Adipose tissue (tissue), 3 donors: ENCODE measurements around the gene AHSA1. TPM values are rescaled to one million over a fixed set of nuclear protein-coding genes. Genes with fewer than 3 reads are reported as not detected.

Source experiments
- H3K27ac ChIP-seq: one replicate; pipeline ENCODE4 v1.5.1; 2013; ENCODE audit warnings: low read depth, low read length
- WGBS, 3 donors: extraction: QIAGEN DNeasy Blood & Tissue Kit; methylation state at CpG; one replicate each; pipeline ENCODE4 v1.1.7; 2013; 5-methylcytosine and 5-hydroxymethylcytosine counted together
- polyA plus RNA-seq, 3 donors: library from polyadenylated mRNA; stranded (reverse); fragments of 200-250 nt; gene quantifications; one replicate each; pipeline ENCODE4 v1.2.3, GENCODE V29; 2013
- donor health status: healthy with polysubstance abuse.
- donor health status: Bipolar disorder and iron deficiency.
- donor health status: healthy.

AHSA1 gene
- polyA plus RNA-seq, 3 donors = 42.9 to 85.5 (median 82.6) TPM

DNA sequence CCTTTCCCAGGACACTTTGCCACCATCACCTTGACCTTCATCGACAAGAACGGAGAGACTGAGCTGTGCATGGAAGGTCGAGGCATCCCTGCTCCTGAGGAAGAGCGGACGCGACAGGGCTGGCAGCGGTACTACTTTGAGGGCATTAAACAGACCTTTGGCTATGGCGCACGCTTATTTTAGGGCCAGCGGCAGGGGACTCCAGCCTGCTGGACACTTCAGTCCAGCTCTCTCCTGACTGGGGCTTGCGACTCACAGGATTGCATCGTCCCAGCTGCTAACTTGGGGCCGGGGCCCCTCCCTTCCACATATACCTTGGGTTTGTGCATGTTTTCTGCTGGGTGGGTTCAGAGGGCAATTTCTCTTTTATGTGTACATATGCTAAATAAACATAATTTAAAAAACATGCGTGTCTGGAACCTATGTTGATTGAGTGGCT, 11.2 kb downstream of the AHSA1 start:
- H3K27ac ChIP-seq = no peak overlapping the region
- 84 to 92% (median 88%) methylated on average over 14 of the region's 14 CpGs for WGBS, 3 donors

DNA sequence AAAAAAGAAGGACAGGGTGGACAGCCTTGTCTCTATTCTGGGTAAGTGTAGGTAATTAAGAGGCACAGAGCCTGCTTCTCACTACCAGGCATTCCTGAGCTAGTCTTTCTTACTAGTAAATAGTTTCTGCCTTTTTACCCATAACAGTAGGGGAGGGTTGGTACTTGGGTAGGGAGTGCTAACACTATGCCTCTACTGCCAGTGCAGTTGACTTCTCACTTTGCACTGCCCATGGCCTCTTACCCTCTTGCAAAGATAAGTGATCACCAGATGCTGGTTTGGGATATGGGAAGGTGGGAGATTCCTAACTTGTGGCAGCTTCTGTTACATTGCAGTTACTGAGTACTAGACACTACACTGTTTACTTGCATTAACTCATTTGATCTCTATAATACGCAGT, 11.6 kb downstream of the AHSA1 start:
- WGBS, 3 donors = 87 to 97% (median 91%) methylated on average over 1 of the region's 1 CpG
- no peak overlapping the region for H3K27ac ChIP-seq

DNA sequence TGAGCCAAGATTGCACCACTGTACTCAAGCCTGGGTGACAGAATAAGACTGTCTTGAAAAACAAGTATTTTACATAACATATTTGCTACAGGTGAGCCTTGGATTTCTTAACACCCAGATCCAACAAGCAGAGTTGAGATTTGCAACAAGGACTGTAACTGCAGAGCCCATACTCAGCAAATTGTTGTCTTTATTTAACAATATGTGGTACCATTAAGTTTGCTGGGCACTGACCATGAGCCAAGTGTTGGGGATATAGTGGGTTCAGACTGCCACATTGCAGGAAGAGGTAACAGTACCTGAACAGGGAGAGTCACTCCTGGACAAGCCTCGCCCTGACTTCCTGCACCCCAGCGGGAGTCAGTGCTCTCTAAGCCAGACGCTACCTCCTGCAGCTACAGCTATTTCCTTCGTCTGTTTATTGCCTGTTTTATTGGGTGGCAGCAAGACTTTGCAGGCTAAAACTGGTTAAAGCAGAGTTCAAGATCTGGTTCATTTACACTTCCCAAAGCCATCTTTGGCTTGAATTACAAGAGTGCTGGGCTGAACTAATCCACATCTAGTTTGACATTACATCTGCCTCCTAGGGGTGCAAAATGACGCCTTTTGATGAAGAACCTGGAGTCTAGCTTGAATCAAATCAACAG, 12.5 kb downstream of the AHSA1 start:
- no peak overlapping the region for H3K27ac ChIP-seq
- WGBS, 3 donors = 72 to 91% (median 86%) methylated on average over 5 of the region's 5 CpGs

DNA sequence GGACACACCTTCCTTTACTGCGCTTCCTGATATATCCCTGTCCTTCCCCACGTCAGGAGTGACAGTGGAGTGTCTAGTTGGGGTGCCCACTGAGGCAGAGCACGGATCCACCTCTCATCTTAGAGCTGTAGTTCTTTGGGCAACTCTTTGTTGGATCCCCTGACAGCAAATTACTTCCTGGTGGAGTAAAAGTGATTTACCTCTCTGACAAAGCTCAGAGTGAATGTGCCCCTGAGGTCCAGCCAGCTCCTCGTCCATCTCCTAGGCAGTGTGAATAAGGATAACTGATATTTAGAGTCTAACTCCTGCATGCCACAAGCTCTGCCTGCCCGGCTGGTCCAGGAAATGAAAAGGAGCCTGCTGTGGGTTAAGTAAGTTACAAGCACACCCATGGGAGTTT, 16.0 kb downstream of the AHSA1 start:
- no peak overlapping the region for H3K27ac ChIP-seq
- WGBS, 3 donors = 57 to 71% (median 64%) methylated on average over 5 of the region's 5 CpGs

DNA sequence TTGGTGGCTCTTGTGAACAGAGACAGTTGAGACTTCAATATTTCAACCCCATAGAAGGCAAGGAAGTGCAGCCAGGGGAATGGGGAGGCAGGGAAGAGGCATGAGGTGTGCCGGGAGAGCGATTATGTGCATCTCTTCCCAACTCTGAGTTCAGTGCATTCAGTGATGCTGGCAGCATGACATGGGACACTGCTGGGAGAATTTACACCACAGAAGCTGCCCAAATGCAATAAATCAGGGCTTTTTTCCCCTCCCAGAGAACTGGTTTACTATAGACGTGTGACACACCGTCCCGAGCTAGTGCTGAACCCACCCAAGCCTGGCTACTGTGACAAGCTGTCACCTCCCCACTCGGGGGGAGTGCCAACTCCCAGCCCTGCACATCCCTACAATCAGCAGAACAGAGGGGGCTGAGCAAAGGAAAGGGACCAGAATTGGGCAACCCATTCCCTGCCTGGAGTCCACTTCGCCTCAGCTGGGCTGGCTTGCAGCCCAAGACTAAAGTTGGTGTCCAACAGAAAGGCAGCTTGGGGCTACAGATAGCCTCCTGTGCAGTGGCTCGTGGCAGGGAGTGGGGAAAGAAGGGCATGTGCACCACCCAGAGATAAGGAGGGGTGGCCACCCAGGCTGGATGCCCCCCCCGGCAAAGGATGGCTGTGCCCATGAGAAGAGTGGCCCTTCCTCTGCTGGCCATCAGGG, 16.7 kb downstream of the AHSA1 start:
- WGBS, 3 donors = 57 to 67% (median 59%) methylated on average over 9 of the region's 9 CpGs
- no peak overlapping the region for H3K27ac ChIP-seq

DNA sequence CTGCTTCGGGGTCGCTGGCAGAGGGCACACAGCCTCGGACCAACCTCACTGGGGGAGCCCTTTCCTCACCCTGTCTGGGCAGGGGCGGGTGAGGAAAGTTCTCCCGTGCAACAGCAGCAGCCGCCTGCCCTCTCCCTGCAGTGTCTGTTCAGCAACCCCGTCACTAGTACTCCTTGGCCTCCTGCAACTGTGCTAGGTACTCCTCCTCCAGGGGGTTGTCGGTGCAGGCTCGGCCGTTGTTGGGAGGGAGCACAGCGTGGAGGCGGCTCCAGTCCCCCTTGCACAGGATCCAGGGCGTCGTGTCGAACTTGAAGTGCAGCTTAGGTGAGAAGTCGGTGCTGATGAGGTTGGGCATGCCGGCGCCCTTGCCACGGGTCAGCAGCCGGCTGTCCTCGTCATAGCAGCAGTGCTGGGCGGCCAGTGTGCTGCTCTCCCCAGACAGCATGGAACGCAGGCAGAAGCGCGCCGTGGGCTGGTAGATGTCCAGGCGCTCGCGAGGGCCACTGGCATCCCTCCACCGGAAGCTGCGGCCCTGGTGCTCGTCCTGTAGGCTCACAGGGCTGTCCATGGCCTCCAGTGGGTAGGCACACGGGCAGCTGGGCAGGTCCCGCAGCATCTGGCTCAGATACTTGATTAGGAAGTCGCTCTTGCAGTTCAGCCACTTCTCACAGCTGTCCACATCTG, 17.7 kb downstream of the AHSA1 start:
- 79 to 91% (median 89%) methylated on average over 35 of the region's 35 CpGs for WGBS, 3 donors
- no peak overlapping the region for H3K27ac ChIP-seq

DNA sequence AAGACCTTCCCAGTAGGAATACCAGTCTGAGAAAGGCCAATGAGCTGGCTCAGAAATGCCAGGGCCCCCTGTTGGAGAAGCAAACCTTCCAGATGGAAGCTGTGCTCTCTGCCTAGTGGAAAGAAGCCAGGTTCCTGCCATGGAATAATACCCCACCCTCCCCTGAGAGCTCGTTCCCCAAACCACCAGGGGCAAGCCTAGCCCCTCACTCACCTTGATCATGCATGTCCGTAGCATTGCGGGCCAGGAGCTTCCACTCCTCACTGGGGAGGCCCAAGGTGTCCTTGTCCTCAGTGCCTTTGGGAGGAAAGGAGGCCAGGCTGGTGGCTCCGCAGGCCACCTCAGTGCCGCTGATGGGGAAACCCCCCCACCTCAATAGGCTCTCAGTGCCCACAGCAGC, 20.1 kb downstream of the AHSA1 start:
- H3K27ac ChIP-seq = no peak overlapping the region
- 89 to 93% (median 91%) methylated on average over 5 of the region's 5 CpGs for WGBS, 3 donors

DNA sequence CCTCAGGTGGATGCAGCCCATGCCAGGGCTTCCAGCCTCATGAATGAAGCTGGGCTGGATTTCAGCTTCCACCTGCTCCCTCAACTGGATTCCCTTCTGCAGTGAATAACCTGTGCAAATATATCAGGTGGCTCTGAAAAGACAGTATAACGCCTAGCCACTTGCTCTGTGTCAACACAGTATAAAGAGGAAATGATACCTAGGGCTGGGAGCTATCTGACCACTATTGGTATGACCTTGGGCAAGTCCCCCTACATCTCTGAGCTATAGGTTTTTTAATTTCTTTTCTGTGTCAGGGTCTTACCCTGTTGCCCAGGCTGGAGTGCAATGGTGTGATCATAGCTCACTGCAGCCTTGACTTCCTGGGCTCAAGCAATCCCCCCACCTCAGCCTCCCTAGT, 20.9 kb downstream of the AHSA1 start:
- WGBS, 3 donors = 71 to 84% (median 72%) methylated on average over 1 of the region's 1 CpG
- no peak overlapping the region for H3K27ac ChIP-seq

DNA sequence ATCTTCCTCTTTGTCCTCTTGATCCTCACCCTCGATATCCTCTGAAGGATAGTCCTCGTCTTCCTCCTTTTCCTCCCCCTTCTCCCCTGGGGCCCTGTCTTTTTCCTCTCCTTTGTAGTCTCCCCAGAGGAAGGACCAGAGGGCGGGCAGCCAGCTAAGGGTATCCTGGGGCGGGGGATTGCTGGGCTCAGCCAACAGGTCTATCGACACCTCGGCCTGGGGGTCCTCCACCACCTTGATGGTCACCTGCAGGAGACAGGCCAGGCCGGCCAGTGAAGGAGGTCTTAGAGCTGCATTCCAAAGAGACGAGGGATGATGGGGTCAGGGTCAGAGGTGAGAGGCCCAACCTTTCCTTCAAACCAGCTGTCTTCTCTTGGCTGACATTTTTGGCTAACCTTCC, 24.5 kb downstream of the AHSA1 start:
- 76 to 79% (median 78%) methylated on average over 8 of the region's 8 CpGs for WGBS, 3 donors
- no peak overlapping the region for H3K27ac ChIP-seq

DNA sequence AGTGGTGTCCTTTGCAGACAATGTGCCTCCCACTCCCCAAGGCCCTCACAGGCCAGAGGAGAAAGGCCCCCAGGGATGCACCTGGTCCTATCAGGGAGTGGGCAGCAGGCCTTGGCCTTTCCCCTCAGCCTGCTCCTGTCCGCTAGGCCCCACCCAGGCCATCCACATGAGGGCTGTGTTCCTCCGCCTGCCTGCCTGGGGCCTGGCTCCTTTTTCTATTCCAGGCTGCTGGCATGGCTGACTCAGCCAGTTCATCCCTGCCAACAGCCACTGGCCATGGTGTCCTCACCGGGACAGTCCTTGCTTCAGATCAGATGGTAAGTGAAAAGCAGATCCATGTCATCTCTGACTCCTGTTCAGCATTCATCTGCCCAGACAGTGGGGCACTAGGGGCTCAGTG, 27.4 kb downstream of the AHSA1 start:
- 94 to 97% (median 96%) methylated on average over 3 of the region's 3 CpGs for WGBS, 3 donors

DNA sequence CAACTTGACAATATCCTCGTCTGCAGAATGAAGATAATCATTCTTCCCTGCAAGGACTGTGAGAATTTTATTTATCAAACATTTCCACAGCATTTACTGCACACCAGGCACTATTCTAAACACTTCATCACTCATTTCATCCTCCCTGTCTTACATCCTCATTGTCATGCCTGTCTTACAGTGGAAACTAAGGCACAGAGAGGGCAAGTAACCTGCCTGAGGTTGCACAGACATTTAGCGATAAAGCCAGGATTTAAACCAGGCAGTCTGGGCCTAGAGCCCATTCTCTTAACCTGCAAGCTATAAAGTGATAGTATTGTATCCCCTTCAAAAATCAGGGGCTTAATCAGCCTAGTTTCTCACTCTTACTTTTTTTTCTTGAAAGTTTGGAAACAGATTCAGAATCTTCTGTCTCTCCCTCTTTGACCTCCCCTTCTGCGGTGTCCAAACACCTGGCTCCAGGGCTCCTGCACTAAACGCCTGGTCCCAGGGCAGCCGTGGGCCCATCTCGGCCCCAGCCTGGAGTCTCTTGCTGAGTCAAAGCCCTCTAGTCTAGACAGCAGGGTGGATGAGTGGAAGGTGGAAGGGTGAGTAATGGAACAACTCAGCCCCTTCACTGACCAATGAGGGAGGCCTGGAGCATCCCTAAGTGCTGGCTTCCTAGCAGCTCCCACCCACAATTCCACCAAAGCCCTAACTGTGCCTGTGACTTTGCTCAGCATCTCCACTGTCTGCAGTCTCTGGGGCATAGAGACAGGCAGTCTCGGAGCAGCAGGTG, 28.2 kb downstream of the AHSA1 start:
- no peak overlapping the region for H3K27ac ChIP-seq
- WGBS, 3 donors = 92 to 94% (median 93%) methylated on average over 7 of the region's 7 CpGs

More for the DNA sequence above, 27.4 kb downstream of the AHSA1 start:
- no peak overlapping the region for H3K27ac ChIP-seq

DNA sequence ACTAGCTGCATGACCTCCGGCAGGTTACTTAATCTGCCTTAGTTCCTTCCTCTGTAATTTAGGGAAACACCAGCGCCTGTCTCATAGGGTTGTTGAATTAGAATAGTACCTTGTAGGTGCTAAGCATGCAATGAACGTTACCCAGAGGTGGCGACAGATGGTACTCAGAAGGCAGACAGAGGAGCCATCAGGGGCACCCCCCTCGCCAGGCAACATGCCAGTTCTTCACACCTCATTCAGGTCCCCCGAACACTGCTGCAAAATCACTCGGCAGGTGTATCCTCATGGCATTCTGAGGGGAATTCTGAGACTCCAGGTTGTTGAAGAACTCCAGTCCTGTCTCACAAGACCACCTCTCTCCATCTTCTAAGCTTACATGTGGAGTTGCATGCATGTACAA, 30.7 kb downstream of the AHSA1 start:
- 79 to 90% (median 80%) methylated on average over 7 of the region's 7 CpGs for WGBS, 3 donors
- no peak overlapping the region for H3K27ac ChIP-seq

DNA sequence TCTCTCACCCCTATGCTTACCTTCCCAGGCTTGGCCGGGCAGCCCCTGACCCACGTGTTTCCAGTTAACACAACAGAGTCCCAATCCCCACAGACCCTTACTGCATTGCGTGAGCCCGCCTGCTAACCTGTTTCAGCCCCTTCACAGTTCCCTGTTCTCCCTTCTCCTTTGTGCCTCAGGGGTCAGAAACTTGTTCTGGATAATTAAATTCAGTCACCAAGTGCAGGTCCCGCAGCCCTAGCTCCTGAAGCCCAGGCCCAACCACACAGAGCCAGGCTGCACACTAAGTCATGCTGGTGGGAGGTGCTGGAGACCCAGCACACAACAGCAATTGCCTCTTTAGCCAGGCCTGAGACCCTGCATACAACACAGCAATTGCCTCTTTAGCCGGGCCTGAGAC, 31.1 kb downstream of the AHSA1 start:
- WGBS, 3 donors = 87 to 95% (median 92%) methylated on average over 6 of the region's 6 CpGs

DNA sequence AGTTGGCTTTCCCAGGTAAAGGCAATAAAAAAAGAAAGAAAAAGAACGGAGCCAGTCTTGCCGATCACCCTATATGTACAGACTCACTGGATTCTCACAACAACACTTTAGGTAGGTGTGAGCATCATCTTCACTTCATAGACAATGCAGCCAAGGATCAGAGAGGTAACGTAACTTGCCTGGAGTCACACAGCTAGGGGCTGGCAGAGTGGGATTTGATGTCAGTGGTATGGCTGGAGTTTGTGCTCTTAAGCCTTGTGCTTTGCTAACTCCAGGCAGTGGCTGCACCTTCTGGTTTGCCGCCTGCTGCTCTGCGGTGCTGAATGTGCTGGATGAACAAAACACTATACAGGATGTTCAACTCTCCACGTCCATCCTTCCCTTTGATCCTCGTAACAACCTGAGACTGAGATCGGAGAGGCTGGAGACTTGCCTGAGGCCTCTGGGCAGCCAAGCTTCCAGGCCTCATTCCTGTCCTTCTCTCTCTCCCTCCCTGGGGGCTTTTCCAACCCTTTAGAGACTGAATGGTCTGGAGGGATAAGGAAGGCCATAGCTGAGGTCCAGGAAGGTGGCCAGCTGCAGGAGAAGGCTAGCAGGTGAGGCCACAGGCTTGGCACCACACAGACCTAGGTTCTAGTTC, 32.6 kb downstream of the AHSA1 start:
- no peak overlapping the region for H3K27ac ChIP-seq
- 86 to 87% (median 87%) methylated on average over 8 of the region's 8 CpGs for WGBS, 3 donors

More for the DNA sequence above, 31.1 kb downstream of the AHSA1 start:
- H3K27ac ChIP-seq = no peak overlapping the region

DNA sequence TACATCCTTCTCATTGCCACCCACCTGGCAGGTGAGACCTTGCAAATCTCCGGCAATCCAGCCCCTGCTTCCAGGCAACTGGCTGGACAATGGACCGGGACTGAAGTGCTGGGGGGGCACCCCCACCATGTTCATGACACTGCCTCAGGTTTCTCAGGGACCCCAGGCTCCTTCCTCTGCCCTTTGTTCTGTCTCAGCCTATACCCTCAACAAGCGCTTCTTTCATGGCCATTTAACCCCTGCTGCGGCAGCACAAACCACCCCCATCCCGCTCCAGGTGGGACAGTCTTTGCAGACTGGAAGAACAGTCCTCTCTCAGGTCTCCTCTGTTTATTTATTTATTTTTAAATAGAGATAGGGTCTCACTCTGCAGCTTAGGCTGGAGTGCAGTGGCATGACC, 33.2 kb downstream of the AHSA1 start:
- WGBS, 3 donors = 92 to 96% (median 93%) methylated on average over 5 of the region's 5 CpGs

DNA sequence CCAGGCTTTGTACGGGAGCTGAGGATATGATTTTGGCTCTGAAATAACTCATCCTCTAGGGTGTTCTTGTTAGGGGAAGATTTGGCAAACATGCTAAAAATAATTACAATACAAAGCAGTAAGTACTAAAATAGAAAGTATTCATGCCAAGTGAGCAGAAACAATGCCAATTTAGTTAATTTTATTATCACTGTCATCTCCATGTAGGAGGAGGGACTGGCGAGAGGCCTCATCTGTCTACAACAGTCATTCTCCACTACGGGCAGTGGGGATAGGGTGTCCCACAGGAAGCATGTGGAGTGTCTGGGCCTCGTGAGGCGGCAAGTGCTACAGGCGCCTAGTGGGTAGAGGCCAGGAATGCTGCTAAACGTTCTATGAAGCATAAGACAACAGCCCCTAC, 37.4 kb downstream of the AHSA1 start:
- WGBS, 3 donors = 42 to 71% (median 60%) methylated on average over 7 of the region's 7 CpGs
- no peak overlapping the region for H3K27ac ChIP-seq

More for the DNA sequence above, 33.2 kb downstream of the AHSA1 start:
- no peak overlapping the region for H3K27ac ChIP-seq

DNA sequence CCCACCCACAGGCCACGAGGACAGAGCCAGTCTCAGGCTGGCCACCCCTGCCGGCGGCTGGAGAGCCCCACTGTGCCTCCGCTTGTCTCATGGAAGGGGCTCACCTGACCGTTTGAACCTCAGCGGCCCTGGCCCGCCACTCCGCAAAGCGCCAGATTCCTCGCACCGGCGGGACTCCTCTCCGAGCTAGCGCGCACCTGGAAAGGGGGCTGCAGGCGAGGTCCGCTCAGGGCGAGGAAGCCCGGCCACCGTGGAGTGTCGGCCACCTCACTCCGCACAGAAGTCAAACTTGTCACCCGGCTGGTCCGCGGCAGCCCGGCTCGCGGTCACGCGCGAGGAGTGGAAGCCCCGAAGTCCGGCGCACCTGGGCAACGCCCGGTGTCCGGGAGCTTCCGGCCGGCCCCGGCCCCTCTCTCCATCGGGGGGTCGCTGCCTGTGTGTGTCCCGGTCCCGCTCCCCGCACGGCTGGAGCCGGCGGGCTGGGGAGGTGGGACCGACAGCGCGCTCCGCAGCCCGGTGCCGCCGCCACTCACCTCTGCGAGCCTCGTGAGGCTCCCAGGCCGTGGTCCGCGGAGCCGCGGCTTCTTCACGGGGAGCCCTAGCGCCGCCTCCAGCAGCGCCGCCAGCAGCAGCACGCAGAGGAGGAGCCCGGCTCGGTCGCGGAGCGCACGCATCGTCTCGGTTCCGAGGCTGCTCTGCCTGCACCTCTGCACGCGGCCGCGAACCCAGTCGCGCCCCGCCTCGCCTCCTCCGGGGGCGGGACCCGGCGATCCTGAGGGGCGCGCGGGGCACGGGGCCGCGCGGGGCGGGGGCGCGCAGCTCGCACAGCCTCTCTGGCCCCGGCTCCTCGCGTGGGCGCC, 40.5 kb downstream of the AHSA1 start, which contains the start of gene ISM2:
Gene ISM2, minus strand, starts transcription at position 697 of the 860 bp plus-strand sequence. Its CDS starts 23 bp downstream, at position 674.
- 2% methylated on average over 80 to 103 of the region's 104 CpGs for WGBS, 3 donors
- no peak within 1 kb of the TSS for H3K27ac ChIP-seq
